OCI-LY1 (cell line): ENCODE results near the gene MEPCE.

Source experiments
- H2AFZ ChIP-seq: fragments of 200-600 bp; sonication (generic), shearing (Covaris generic); 2 replicates; pipeline ENCODE4 v1.6.0; 2014; ENCODE audit warnings: antibody characterized with exemption, mild to moderate bottlenecking, low read length
- H3F3A ChIP-seq: fragments of 200-600 bp; sonication (generic), shearing (Covaris generic); 2 replicates; pipeline ENCODE4 v1.6.0; 2014; ENCODE audit warnings: mild to moderate bottlenecking, antibody characterized with exemption, low read length, moderate library complexity; ENCODE audit not compliant: insufficient read depth
- H3K27ac ChIP-seq: fragments of 200-600 bp; sonication (generic); 2 replicates; pipeline ENCODE4 v1.5.1; 2014; ENCODE audit warnings: low read length, mixed run types, mild to moderate bottlenecking, low read depth; ENCODE audit not compliant: poor library complexity, severe bottlenecking
- H3K27me3 ChIP-seq: fragments of 200-600 bp; sonication (generic); 2 replicates; pipeline ENCODE4 v1.6.0; 2014; ENCODE audit warnings: antibody characterized with exemption, mild to moderate bottlenecking, low read length, moderate library complexity; ENCODE audit not compliant: insufficient read depth
- H3K36me3 ChIP-seq: fragments of 200-600 bp; sonication (generic); 2 replicates; pipeline ENCODE4 v1.6.1; 2014; ENCODE audit warnings: mild to moderate bottlenecking, antibody characterized with exemption, low read length, moderate library complexity, mixed read lengths; ENCODE audit not compliant: insufficient read depth
- H3K4me1 ChIP-seq: fragments of 200-600 bp; sonication (generic); 2 replicates; pipeline ENCODE4 v1.5.1; 2014; ENCODE audit warnings: mild to moderate bottlenecking, low read length, moderate library complexity; ENCODE audit not compliant: insufficient read depth, severe bottlenecking
- H3K4me2 ChIP-seq: fragments of 200-600 bp; sonication (generic), shearing (Covaris generic); 2 replicates; pipeline ENCODE4 v1.6.1; 2014; ENCODE audit warnings: low read length
- H3K4me3 ChIP-seq: fragments of 200-600 bp; sonication (generic); 2 replicates; pipeline ENCODE4 v1.5.1; 2014; ENCODE audit warnings: low read length, low read depth, mild to moderate bottlenecking, mixed read lengths; ENCODE audit not compliant: poor library complexity, severe bottlenecking
- H3K79me2 ChIP-seq: fragments of 200-600 bp; shearing (Covaris generic); 2 replicates; pipeline ENCODE4 v1.6.1; 2016; ENCODE audit warnings: mixed run types, low read length, mixed read lengths; ENCODE audit not compliant: insufficient read depth
- H3K9ac ChIP-seq: fragments of 200-600 bp; sonication (generic), shearing (Covaris generic); 2 replicates; pipeline ENCODE4 v1.6.1; 2014; ENCODE audit warnings: mild to moderate bottlenecking, low read length, mixed read lengths
- H3K9me2 ChIP-seq: fragments of 200-600 bp; sonication (generic), shearing (Covaris generic); 2 replicates; pipeline ENCODE4 v1.6.1; 2014; ENCODE audit warnings: low read depth, mild to moderate bottlenecking, low read length, mixed read lengths
- H3K9me3 ChIP-seq: fragments of 200-600 bp; shearing (Covaris generic); 2 replicates; pipeline ENCODE4 v1.6.1; 2014; ENCODE audit warnings: low read length, mixed read lengths
- H4K20me1 ChIP-seq: fragments of 200-600 bp; sonication (generic), shearing (Covaris generic); 2 replicates; pipeline ENCODE4 v1.6.0; 2016; ENCODE audit warnings: mild to moderate bottlenecking, low read length; ENCODE audit not compliant: insufficient read depth
- EZH2 ChIP-seq: fragments of 200-600 bp; sonication (generic), shearing (Covaris generic); IDR thresholded peaks from 2 replicates; pipeline ENCODE4 v1.8.0; 2017; ENCODE audit warnings: borderline replicate concordance, mixed run types, mild to moderate bottlenecking, antibody characterized with exemption, low read length, moderate library complexity, mixed read lengths
- TF ChIP-seq, protein P1 (sequence below): fragments of 200-600 bp; sonication (generic), shearing (Covaris generic); IDR thresholded peaks from 2 replicates; pipeline ENCODE4 v1.5.1; 2017; ENCODE audit warnings: mild to moderate bottlenecking, antibody characterized with exemption, low read length, moderate library complexity, mixed read lengths

Gene MEPCE

DNA sequence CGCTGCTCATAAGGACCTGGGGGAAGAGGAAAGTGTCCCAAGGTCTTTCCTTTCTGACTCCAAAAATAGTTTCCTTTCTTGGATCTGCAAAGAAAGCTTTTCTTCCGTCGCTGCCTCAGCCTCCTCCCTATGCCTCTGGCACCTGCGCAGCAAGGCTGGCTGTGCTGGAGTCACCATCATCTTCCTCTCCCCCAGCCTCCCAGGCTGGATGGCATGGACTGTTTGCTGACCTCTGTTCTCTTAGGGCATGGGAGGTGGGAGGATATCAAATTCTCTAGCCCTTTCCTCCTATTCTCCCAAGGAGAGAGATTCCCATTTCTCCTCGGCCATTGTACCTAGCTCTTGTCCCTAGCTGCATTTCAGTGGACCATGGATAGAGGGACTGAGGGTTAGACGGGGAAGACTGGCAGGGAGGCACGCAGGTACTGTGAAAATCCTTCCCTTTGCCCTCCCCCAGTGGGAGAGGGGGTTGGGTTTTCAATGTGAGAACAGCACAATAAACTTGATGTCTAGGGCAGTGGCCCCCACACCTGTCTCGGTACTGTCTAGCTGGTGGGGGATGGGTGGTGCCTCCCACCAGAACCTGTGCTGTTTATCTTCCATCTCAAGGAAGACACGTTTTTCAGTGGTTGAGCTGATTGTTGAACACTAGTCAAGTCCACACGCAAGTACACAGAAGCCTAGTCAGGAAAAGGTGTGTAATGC, 4.1 kb downstream of the MEPCE start:
- Histone ChIP-seq H3K4me2 (peak overlapping the region; percentile 93), H3K79me2 (peaks cover 6% of the 10 kb centered on the region; the same call in 1 of the 2 replicates), H4K20me1 (no peaks in the 10 kb centered on the region), H3F3A (0 out of 2 replicates have a peak, but pooled peaks cover 9% of the 10 kb centered on the region), H3K4me3 (no peak overlapping the region), H3K9me2 (no peaks in the 10 kb centered on the region), H3K27me3 (no peaks in the 10 kb centered on the region), H3K27ac (peak overlapping the region; percentile 92), H3K4me1 (peaks cover 58% of the 10 kb centered on the region), H3K9ac (peak overlapping the region; percentile 13; the same call in 1 of the 2 replicates), H3K36me3 (peaks cover 52% of the 10 kb centered on the region), H2AFZ (no peak overlapping the region), H3K9me3 (no peaks in the 10 kb centered on the region)
- no peak for TF ChIP-seq EZH2
- TF ChIP-seq, protein P1, sequence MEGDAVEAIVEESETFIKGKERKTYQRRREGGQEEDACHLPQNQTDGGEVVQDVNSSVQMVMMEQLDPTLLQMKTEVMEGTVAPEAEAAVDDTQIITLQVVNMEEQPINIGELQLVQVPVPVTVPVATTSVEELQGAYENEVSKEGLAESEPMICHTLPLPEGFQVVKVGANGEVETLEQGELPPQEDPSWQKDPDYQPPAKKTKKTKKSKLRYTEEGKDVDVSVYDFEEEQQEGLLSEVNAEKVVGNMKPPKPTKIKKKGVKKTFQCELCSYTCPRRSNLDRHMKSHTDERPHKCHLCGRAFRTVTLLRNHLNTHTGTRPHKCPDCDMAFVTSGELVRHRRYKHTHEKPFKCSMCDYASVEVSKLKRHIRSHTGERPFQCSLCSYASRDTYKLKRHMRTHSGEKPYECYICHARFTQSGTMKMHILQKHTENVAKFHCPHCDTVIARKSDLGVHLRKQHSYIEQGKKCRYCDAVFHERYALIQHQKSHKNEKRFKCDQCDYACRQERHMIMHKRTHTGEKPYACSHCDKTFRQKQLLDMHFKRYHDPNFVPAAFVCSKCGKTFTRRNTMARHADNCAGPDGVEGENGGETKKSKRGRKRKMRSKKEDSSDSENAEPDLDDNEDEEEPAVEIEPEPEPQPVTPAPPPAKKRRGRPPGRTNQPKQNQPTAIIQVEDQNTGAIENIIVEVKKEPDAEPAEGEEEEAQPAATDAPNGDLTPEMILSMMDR = no peak

DNA sequence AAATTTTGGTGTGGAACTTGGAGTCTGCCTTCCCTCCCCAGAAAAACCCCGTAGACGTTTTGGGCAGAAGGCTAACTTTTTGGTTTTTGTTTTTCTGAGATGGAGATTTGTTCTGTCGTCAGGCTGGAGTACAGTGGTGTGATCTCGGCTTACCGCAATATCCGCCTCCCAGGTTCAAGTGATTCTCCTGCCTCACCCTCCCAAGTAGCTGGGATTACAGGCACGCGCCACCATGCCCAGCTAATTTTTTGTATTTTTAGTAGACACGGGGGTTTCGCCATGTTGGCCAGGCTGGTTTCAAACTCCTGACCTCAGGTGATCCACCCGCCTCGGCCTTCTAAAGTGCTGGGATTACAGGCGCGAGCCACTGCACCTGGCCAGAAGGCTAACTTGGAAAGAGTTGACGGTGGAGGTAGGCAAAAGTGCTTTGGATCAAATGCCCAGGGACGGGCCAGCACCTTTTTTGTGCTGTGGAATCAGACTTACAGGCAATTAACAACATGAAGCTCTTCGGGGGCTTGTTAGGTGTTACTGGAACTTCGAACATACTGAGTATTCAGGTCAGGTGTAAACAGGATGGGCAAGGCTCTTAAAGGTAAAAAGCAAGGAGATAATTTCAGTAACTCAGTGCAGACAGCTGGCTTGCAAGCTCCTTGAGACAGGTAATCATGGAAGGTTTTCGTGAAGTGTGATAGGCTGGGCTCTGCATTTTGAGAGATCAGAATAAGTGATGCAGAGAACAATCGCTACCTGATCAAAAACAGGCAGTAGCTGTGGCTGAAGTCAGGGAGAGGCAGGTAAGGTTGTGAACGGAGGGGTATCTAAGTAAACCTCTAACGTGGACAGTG, 4.9 kb downstream of the MEPCE start:
- Histone ChIP-seq H3K9me2 (no peaks in the 10 kb centered on the region), H3K27ac (peak overlapping the region; percentile 92), H3K4me1 (peaks cover 58% of the 10 kb centered on the region), H4K20me1 (no peaks in the 10 kb centered on the region), H3K9ac (peak overlapping the region; percentile 91), H3K79me2 (peaks cover 6% of the 10 kb centered on the region; the same call in 1 of the 2 replicates), H3K27me3 (no peaks in the 10 kb centered on the region), H3K9me3 (no peaks in the 10 kb centered on the region), H3F3A (0 out of 2 replicates have a peak, but pooled peaks cover 9% of the 10 kb centered on the region), H2AFZ (no peak overlapping the region), H3K36me3 (peaks cover 52% of the 10 kb centered on the region), H3K4me3 (peak overlapping the region; percentile 84), H3K4me2 (peak overlapping the region; percentile 93)
- no peak for TF ChIP-seq EZH2
- TF ChIP-seq, protein P1 = no peak

DNA sequence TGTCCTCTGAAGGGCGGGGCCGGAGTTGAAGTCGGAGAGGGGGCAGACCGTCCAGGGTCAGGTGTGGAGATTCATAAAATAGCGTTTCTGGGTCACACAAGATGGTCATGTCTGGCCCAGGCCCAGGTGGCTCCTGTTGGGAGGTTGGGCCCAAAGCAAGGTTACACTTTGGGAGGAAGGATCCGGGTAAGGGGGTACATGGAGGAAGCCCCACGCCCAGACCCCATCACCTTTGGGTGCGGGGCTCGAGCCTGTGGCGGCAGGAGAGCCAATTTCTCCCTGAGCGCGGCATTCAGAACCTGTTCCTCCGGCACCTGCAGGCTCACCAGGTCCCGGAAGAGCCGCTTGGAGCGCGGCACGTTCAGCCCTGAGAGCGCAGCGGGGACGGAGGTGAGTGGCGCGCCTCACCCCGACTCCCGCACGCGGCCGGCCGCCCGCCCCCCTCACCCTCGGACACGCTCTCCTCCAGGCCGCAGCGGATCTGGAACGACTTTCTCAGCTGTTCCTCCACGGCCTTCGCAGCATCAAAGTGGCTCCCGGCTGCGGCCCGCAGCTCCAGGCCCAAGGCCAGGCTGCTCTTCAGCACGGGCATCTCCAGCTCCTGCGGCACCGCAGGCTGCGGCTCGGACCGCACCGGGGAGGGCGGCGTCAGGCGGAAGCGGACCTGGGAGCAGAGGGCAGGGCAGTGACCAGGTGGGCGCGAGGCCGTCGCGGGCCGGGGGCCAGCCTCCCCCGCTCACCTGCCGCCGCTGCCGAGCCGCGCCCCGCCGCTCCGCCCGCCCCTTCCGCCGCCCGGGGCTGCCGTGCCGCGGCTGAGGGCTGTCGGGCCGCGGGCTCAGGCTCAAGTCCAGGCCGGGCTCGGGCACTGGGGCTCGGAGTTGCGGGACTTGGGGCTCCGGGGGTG, 6.0 kb downstream of the MEPCE start:
- no peaks in the 10 kb centered on the region for H3K9me2 ChIP-seq
- peaks cover 55% of the 10 kb centered on the region for H3K4me1 ChIP-seq
- no peaks in the 10 kb centered on the region for H3K27me3 ChIP-seq
- peaks cover 52% of the 10 kb centered on the region for H3K36me3 ChIP-seq
- peak overlapping the region; percentile 92 for H3K27ac ChIP-seq
- no peak overlapping the region for H2AFZ ChIP-seq
- H3K9ac ChIP-seq = peak overlapping the region; percentile 91
- H3K79me2 ChIP-seq = peaks cover 6% of the 10 kb centered on the region; the same call in 1 of the 2 replicates
- H3K4me2 ChIP-seq = peak overlapping the region; percentile 93
- H3K4me3 ChIP-seq = peak overlapping the region; percentile 84
- H4K20me1 ChIP-seq = no peaks in the 10 kb centered on the region
- TF ChIP-seq EZH2 = no peak
- TF ChIP-seq, protein P1 = no peak
- no peaks in the 10 kb centered on the region for H3K9me3 ChIP-seq
- H3F3A ChIP-seq = 0 out of 2 replicates have a peak, but pooled peaks cover 9% of the 10 kb centered on the region
